H1 (cell line): ENCODE results near the gene CDKN1B. TPM values are rescaled to one million over a fixed set of nuclear protein-coding genes. Genes with fewer than 3 reads are reported as not detected.

ENCODE experiments used
- CTCF ChIA-PET: fragments of 300-600 bp; sonication (Branson Sonifier 250); formaldehyde crosslinking; loops from one replicate; lab custom pipeline; 2021; ENCODE audit not compliant: partially characterized antibody; lab: Charles Lee
- POLR2A ChIA-PET: fragments of 300-600 bp; sonication (Branson Sonifier 250); formaldehyde crosslinking; loops from one replicate; lab custom pipeline; 2021; ENCODE audit warnings: inconsistent platforms; ENCODE audit not compliant: partially characterized antibody; lab: Charles Lee
- DNase-seq, 2 experiments: peaks; one replicate each; pipeline versions ENCODE4 v3.0.0 to v3.0.0-alpha.2; 2010 to 2022; ENCODE audit warnings: low spot score in 2 of 2, low read depth in 1 of 2, mixed read lengths in 1 of 2
- FAIRE-seq: peaks from 2 replicates; lab custom pipeline; 2011; peaks lifted over from hg19 to GRCh38; lab: Jason Lieb, UNC
- H2AFZ ChIP-seq: 2 replicates; pipeline ENCODE4 v1.8.1; 2012; ENCODE audit warnings: low read length, inconsistent platforms
- H2AK5ac ChIP-seq: 2 replicates; pipeline ENCODE4 v1.6.1; 2013; ENCODE audit warnings: low read depth, low read length
- H2BK120ac ChIP-seq: replicated peaks from 2 replicates; pipeline ENCODE3; 2013; ENCODE audit warnings: low read depth, low read length, inconsistent platforms
- H2BK12ac ChIP-seq: 2 replicates; pipeline ENCODE4 v1.6.1; 2013; ENCODE audit warnings: low read depth, low read length
- H2BK15ac ChIP-seq: 2 replicates; pipeline ENCODE4 v1.6.1; 2013; ENCODE audit warnings: low read length
- H2BK20ac ChIP-seq: 2 replicates; pipeline ENCODE4 v1.6.1; 2013; ENCODE audit warnings: low read length
- H2BK5ac ChIP-seq: 2 replicates; pipeline ENCODE4 v1.6.1; 2013; ENCODE audit warnings: low read depth, low read length
- H3K14ac ChIP-seq: 2 replicates; pipeline ENCODE4 v1.6.1; 2013; ENCODE audit warnings: inconsistent platforms; ENCODE audit not compliant: insufficient read length
- H3K18ac ChIP-seq: 2 replicates; pipeline ENCODE4 v1.6.1; 2013; ENCODE audit warnings: low read length; ENCODE audit errors: extremely low read depth
- H3K23ac ChIP-seq: 2 replicates; pipeline ENCODE4 v1.6.1; 2013; ENCODE audit warnings: inconsistent platforms; ENCODE audit not compliant: insufficient read length
- H3K23me2 ChIP-seq: 2 replicates; pipeline ENCODE4 v1.6.1; 2013; ENCODE audit warnings: low read depth, low read length
- H3K27ac ChIP-seq: 2 replicates; pipeline ENCODE4 v1.6.1; 2011; ENCODE audit warnings: low read depth, low read length, inconsistent platforms
- H3K27me3 ChIP-seq, 4 experiments: replicated peaks in 1 of 4; 1 replicate in 1 of 4; 2 replicates in 3 of 4; pipeline versions ENCODE4 v1.6.1 to v1.8.1; 2011 to 2013; ENCODE audit warnings: low read length in 3 of 4, mild to moderate bottlenecking in 3 of 4, inconsistent platforms in 2 of 4, mixed read lengths in 2 of 4, moderate library complexity in 1 of 4; ENCODE audit not compliant: control insufficient read depth in 3 of 4, insufficient read depth in 3 of 4; ENCODE audit errors: extremely low read depth in 1 of 4
- H3K36me3 ChIP-seq, 4 experiments: 2 replicates each; pipeline versions ENCODE4 v1.6.1 to v1.8.1; 2011 to 2013; ENCODE audit warnings: mild to moderate bottlenecking in 4 of 4, low read length in 3 of 4, moderate library complexity in 2 of 4, control low read depth in 1 of 4, inconsistent platforms in 1 of 4; ENCODE audit not compliant: insufficient read depth in 4 of 4, control insufficient read depth in 2 of 4
- H3K4ac ChIP-seq: replicated peaks from 2 replicates; pipeline ENCODE3; 2013; ENCODE audit warnings: low read length, low read depth, mixed read lengths, inconsistent platforms; ENCODE audit not compliant: insufficient read length
- H3K4me1 ChIP-seq, 4 experiments: replicated peaks in 1 of 4; 1 replicate in 1 of 4; 2 replicates in 3 of 4; pipeline versions ENCODE4 v1.6.1 to v1.8.1; 2011 to 2013; ENCODE audit warnings: low read length in 3 of 4, inconsistent platforms in 2 of 4, mixed read lengths in 1 of 4; ENCODE audit not compliant: insufficient read depth in 4 of 4, control insufficient read depth in 3 of 4
- H3K4me2 ChIP-seq, 2 experiments: 2 replicates each; pipeline versions ENCODE4 v1.6.1 to v1.8.1; 2011 to 2013; ENCODE audit warnings: low read depth in 2 of 2, low read length in 2 of 2, control low read depth in 1 of 2, inconsistent platforms in 1 of 2, mild to moderate bottlenecking in 1 of 2; ENCODE audit not compliant: insufficient read depth in 1 of 2
- H3K4me3 ChIP-seq, 4 experiments: fragments of 200-600, 300-600 bp in 1 of 4; sonication (generic), shearing (Covaris generic), sonication (Bioruptor Twin) in 1 of 4; 2 replicates each; pipeline versions ENCODE4 v1.5.1 to v1.8.1; 2011 to 2016; ENCODE audit warnings: low read length in 4 of 4, low read depth in 3 of 4, control low read depth in 2 of 4, inconsistent platforms in 2 of 4, mild to moderate bottlenecking in 2 of 4, mixed read lengths in 1 of 4, moderate library complexity in 1 of 4; ENCODE audit not compliant: insufficient read depth in 2 of 4; ENCODE audit errors: extremely low read depth in 1 of 4
- H3K56ac ChIP-seq: replicated peaks from 2 replicates; pipeline ENCODE3; 2013; ENCODE audit warnings: low read depth, mild to moderate bottlenecking, mixed read lengths, low read length, inconsistent platforms; ENCODE audit not compliant: insufficient read length
- H3K79me1 ChIP-seq: 2 replicates; pipeline ENCODE4 v1.6.1; 2013; ENCODE audit warnings: low read depth, low read length, control low read depth
- H3K79me2 ChIP-seq, 2 experiments: 2 replicates each; pipeline versions ENCODE4 v1.6.1 to v1.8.1; 2012 to 2013; ENCODE audit warnings: low read length in 2 of 2, mild to moderate bottlenecking in 2 of 2, inconsistent platforms in 1 of 2; ENCODE audit not compliant: insufficient read depth in 2 of 2, control insufficient read depth in 1 of 2
- H3K9ac ChIP-seq, 4 experiments: replicated peaks in 1 of 4; 1 replicate in 1 of 4; 2 replicates in 3 of 4; pipeline versions ENCODE4 v1.6.1 to v1.8.1; 2011 to 2013; ENCODE audit warnings: low read depth in 3 of 4, low read length in 3 of 4, control low read depth in 2 of 4, mild to moderate bottlenecking in 2 of 4, moderate library complexity in 2 of 4, inconsistent platforms in 1 of 4; ENCODE audit errors: extremely low read depth in 1 of 4
- H3K9me3 ChIP-seq, 2 experiments: 2 replicates each; pipeline versions ENCODE4 v1.6.1 to v1.8.1; 2012 to 2013; ENCODE audit warnings: mild to moderate bottlenecking in 2 of 2, moderate library complexity in 2 of 2, control low read depth in 1 of 2, inconsistent platforms in 1 of 2, low read depth in 1 of 2, low read length in 1 of 2, mixed read lengths in 1 of 2; ENCODE audit not compliant: insufficient read depth in 2 of 2
- H4K20me1 ChIP-seq, 2 experiments: replicated peaks in 1 of 2; 2 replicates each; pipeline versions ENCODE3 to v1.8.1; 2011 to 2013; ENCODE audit warnings: inconsistent platforms in 2 of 2, low read length in 2 of 2, mild to moderate bottlenecking in 1 of 2; ENCODE audit not compliant: insufficient read depth in 2 of 2, control insufficient read depth in 1 of 2
- H4K5ac ChIP-seq: 2 replicates; pipeline ENCODE4 v1.6.1; 2013; ENCODE audit warnings: low read length, low read depth, mixed read lengths, inconsistent platforms; ENCODE audit not compliant: insufficient read length
- H4K8ac ChIP-seq: 2 replicates; pipeline ENCODE4 v1.8.0; 2013; ENCODE audit warnings: mild to moderate bottlenecking, moderate library complexity, low read length, inconsistent platforms; ENCODE audit not compliant: insufficient read depth; ENCODE audit errors: extremely low read depth
- H4K91ac ChIP-seq: replicated peaks from 2 replicates; pipeline ENCODE3; 2013; ENCODE audit warnings: low read length, mixed read lengths, inconsistent platforms; ENCODE audit not compliant: insufficient read length
- BACH1 ChIP-seq: IDR thresholded peaks from 2 replicates; pipeline ENCODE4 v1.6.1; 2012; ENCODE audit warnings: low read length, improper control_type of control experiment
- CBX8 ChIP-seq: fragments of 300-800, 300-1000 bp; sonication (generic); IDR thresholded peaks from 2 replicates; pipeline ENCODE4 v1.7.1; 2016; ENCODE audit warnings: low read depth, low read length, borderline replicate concordance
- E2F6 ChIP-seq: IDR thresholded peaks from 2 replicates; pipeline ENCODE4 v1.6.1; 2012; ENCODE audit warnings: inconsistent platforms
- KDM4A ChIP-seq: IDR thresholded peaks from one replicate; pipeline ENCODE4 v1.7.1; 2012; ENCODE audit warnings: low read depth, mild to moderate bottlenecking, moderate library complexity, low read length, inconsistent platforms; ENCODE audit not compliant: severe bottlenecking
- SIN3A ChIP-seq, 2 experiments: IDR thresholded peaks in 1 of 2; conservative IDR thresholded peaks in 1 of 2; 2 replicates each; pipeline ENCODE4 v1.6.1; 2011 to 2012; ENCODE audit warnings: low read length in 2 of 2, improper control_type of control experiment in 1 of 2, low read depth in 1 of 2, mild to moderate bottlenecking in 1 of 2
- SP1 ChIP-seq: IDR thresholded peaks from 2 replicates; pipeline ENCODE4 v1.6.1; 2011; ENCODE audit warnings: low read depth, low read length
- SP2 ChIP-seq: IDR thresholded peaks from 2 replicates; pipeline ENCODE4 v1.6.1; 2012; ENCODE audit warnings: mild to moderate bottlenecking, low read length, inconsistent platforms
- TEAD4 ChIP-seq: IDR thresholded peaks from 2 replicates; pipeline ENCODE4 v1.6.1; 2012; ENCODE audit warnings: low read depth, low read length, inconsistent platforms, mixed read lengths
- YY1 ChIP-seq: IDR thresholded peaks from 2 replicates; pipeline ENCODE4 v1.6.1; 2011; ENCODE audit warnings: low read depth, mild to moderate bottlenecking, low read length
- WGBS, 2 experiments: shearing (Covaris generic) in 1 of 2; methylation state at CpG; one replicate each; pipeline versions ENCODE4 v1.1.6 to v1.1.7; 2013 to 2015; ENCODE audit warnings: low lambda C conversion rate in 2 of 2, mixed read lengths in 2 of 2, inconsistent platforms in 1 of 2, low coverage in 1 of 2, missing lambda C conversion rate in 1 of 2; ENCODE audit not compliant: insufficient replicate concordance in 2 of 2, insufficient coverage in 1 of 2, insufficient read length in 1 of 2; ENCODE audit errors: extremely low coverage in 1 of 2, missing lambda C conversion rate in 1 of 2; 5-methylcytosine and 5-hydroxymethylcytosine counted together
- polyA plus RNA-seq, 7 experiments: library from polyadenylated mRNA; depleted of rRNA in 3 of 7; stranded (reverse) in 5 of 7; unstranded in 2 of 7; fragments of >200 nt in 5 of 7; fragments of 200-250 nt in 2 of 7; gene quantifications; 1 replicate in 5 of 7; 2 replicates in 1 of 7; 4 replicates in 1 of 7; pipeline versions ENCODE4 v1.2.1 to v1.2.3, GENCODE V29; 2011 to 2013; ENCODE audit warnings: missing spikeins in 2 of 7, mixed read lengths in 2 of 7
- total RNA-seq: library from RNA; stranded (reverse); fragmentation: NEBNext Ultra II Directional; extraction: Animal tissue kit (Norgen Biotek cat#: 25700); gene quantifications from 2 replicates; pipeline ENCODE4 v1.2.1, GENCODE V29; 2021
- TF ChIP-seq, protein P1 (sequence below): IDR thresholded peaks from 2 replicates; pipeline ENCODE4 v1.6.1; 2011; ENCODE audit warnings: low read depth, mild to moderate bottlenecking, low read length; ENCODE audit not compliant: insufficient read depth

The CDKN1B gene
- total and polyA plus RNA-seq, 2 of the 8 experiments (the other 6 are each of a cell fraction or from before 2014, with no cell fraction given) = 6.5 to 27.2 TPM

- no peak for DNase-seq
- Histone ChIP-seq H2BK20ac (no peak overlapping the region), H2AK5ac (no peak overlapping the region), H3K4ac (no peak overlapping the region), H3K9ac (no peak overlapping the region), H3K23ac (no peak overlapping the region), H2BK120ac (no peak overlapping the region), H3K9me3 (no peaks in the 10 kb centered on the region), H3K18ac (no peak overlapping the region), H2AFZ (no peak overlapping the region), H3K27me3 (peaks cover 0 to 4% (median under 1%) of the 10 kb centered on the region in 4 experiments; a peak in 2 of 7 replicates), H3K36me3 (peaks cover 0 to 40% (median 10%) of the 10 kb centered on the region in 4 experiments; a peak in 6 of 8 replicates), H3K4me2 (no peak overlapping the region), H2BK15ac (no peak overlapping the region), H3K56ac (no peak overlapping the region), H3K23me2 (peaks cover 22% of the 10 kb centered on the region), H4K20me1 (peaks cover 10 to 12% of the 10 kb centered on the region in 2 experiments), H2BK12ac (no peak overlapping the region), H3K14ac (no peak overlapping the region), H2BK5ac (no peak overlapping the region), H3K4me3 (no peak overlapping the region), H4K91ac (no peak overlapping the region), H3K79me2 (peaks cover 8 to 29% of the 10 kb centered on the region in 2 experiments; a peak in 3 of 4 replicates), H3K4me1 (peaks cover 0 to 8% (median 2%) of the 10 kb centered on the region in 4 experiments; a peak in 5 of 7 replicates), H3K79me1 (peaks cover 7% of the 10 kb centered on the region; the same call in 1 of the 2 replicates), H4K8ac (no peak overlapping the region), H4K5ac (no peak overlapping the region), H3K27ac (no peak overlapping the region)
- ChIA-PET CTCF (interaction anchor here (2.1 kb wide), 1 partner anchor 15 kb away, joined by 12 read pairs; no protein-coding TSS in a partner anchor), POLR2A (interaction anchor here (1.0 to 4.5 kb wide), 3 partner anchors 8 to 120 kb away, joined by 3 to 51 read pairs (median 3); no protein-coding TSS in a partner anchor)
- 92% methylated on average over 2 of the region's 2 CpGs; no CpG with 5 or more reads in 1 of the 2 experiments for WGBS, 2 experiments
- FAIRE-seq = no peak
- TF ChIP-seq SIN3A (conservative IDR thresholded peaks at IDR 0.05 in 1 of 2, IDR thresholded peaks at IDR 0.05 in 1 of 2; ENCODE audit: low read depth in 1 of 2, low read length in 2 of 2) = no peak
- TF ChIP-seq CBX8 = no peak
- TF ChIP-seq YY1 = no peak
- TF ChIP-seq, protein P1, sequence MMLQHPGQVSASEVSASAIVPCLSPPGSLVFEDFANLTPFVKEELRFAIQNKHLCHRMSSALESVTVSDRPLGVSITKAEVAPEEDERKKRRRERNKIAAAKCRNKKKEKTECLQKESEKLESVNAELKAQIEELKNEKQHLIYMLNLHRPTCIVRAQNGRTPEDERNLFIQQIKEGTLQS = no peak
- TF ChIP-seq TEAD4 = no peak
- TF ChIP-seq E2F6 = no peak
- no peak for TF ChIP-seq BACH1
- TF ChIP-seq SP2 = no peak
- TF ChIP-seq SP1 = no peak
- no peak for TF ChIP-seq KDM4A
Measured at GRCh38 chr12:12721814-12722434, 4.8 kb downstream of the CDKN1B start.
